OCI-LY1 (cell line): Measurements from ENCODE around the gene SNRNP40.

Experiments
- H2AFZ ChIP-seq: fragments of 200-600 bp; sonication (generic), shearing (Covaris generic); 2 replicates; pipeline ENCODE4 v1.6.0; 2014; ENCODE audit warnings: antibody characterized with exemption, mild to moderate bottlenecking, low read length
- H3F3A ChIP-seq: fragments of 200-600 bp; sonication (generic), shearing (Covaris generic); 2 replicates; pipeline ENCODE4 v1.6.0; 2014; ENCODE audit warnings: mild to moderate bottlenecking, antibody characterized with exemption, low read length, moderate library complexity; ENCODE audit not compliant: insufficient read depth
- H3K27ac ChIP-seq: fragments of 200-600 bp; sonication (generic); 2 replicates; pipeline ENCODE4 v1.5.1; 2014; ENCODE audit warnings: low read length, mixed run types, mild to moderate bottlenecking, low read depth; ENCODE audit not compliant: poor library complexity, severe bottlenecking
- H3K27me3 ChIP-seq: fragments of 200-600 bp; sonication (generic); 2 replicates; pipeline ENCODE4 v1.6.0; 2014; ENCODE audit warnings: antibody characterized with exemption, mild to moderate bottlenecking, low read length, moderate library complexity; ENCODE audit not compliant: insufficient read depth
- H3K36me3 ChIP-seq: fragments of 200-600 bp; sonication (generic); 2 replicates; pipeline ENCODE4 v1.6.1; 2014; ENCODE audit warnings: mild to moderate bottlenecking, antibody characterized with exemption, low read length, moderate library complexity, mixed read lengths; ENCODE audit not compliant: insufficient read depth
- H3K4me1 ChIP-seq: fragments of 200-600 bp; sonication (generic); 2 replicates; pipeline ENCODE4 v1.5.1; 2014; ENCODE audit warnings: mild to moderate bottlenecking, low read length, moderate library complexity; ENCODE audit not compliant: insufficient read depth, severe bottlenecking
- H3K4me2 ChIP-seq: fragments of 200-600 bp; sonication (generic), shearing (Covaris generic); 2 replicates; pipeline ENCODE4 v1.6.1; 2014; ENCODE audit warnings: low read length
- H3K4me3 ChIP-seq: fragments of 200-600 bp; sonication (generic); 2 replicates; pipeline ENCODE4 v1.5.1; 2014; ENCODE audit warnings: low read length, low read depth, mild to moderate bottlenecking, mixed read lengths; ENCODE audit not compliant: poor library complexity, severe bottlenecking
- H3K79me2 ChIP-seq: fragments of 200-600 bp; shearing (Covaris generic); 2 replicates; pipeline ENCODE4 v1.6.1; 2016; ENCODE audit warnings: mixed run types, low read length, mixed read lengths; ENCODE audit not compliant: insufficient read depth
- H3K9ac ChIP-seq: fragments of 200-600 bp; sonication (generic), shearing (Covaris generic); 2 replicates; pipeline ENCODE4 v1.6.1; 2014; ENCODE audit warnings: mild to moderate bottlenecking, low read length, mixed read lengths
- H3K9me2 ChIP-seq: fragments of 200-600 bp; sonication (generic), shearing (Covaris generic); 2 replicates; pipeline ENCODE4 v1.6.1; 2014; ENCODE audit warnings: low read depth, mild to moderate bottlenecking, low read length, mixed read lengths
- H3K9me3 ChIP-seq: fragments of 200-600 bp; shearing (Covaris generic); 2 replicates; pipeline ENCODE4 v1.6.1; 2014; ENCODE audit warnings: low read length, mixed read lengths
- H4K20me1 ChIP-seq: fragments of 200-600 bp; sonication (generic), shearing (Covaris generic); 2 replicates; pipeline ENCODE4 v1.6.0; 2016; ENCODE audit warnings: mild to moderate bottlenecking, low read length; ENCODE audit not compliant: insufficient read depth
- CTCF ChIP-seq: fragments of 200-600 bp; sonication (generic), shearing (Covaris generic); IDR thresholded peaks from 2 replicates; pipeline ENCODE4 v1.5.1; 2017; ENCODE audit warnings: mild to moderate bottlenecking, antibody characterized with exemption, low read length, moderate library complexity, mixed read lengths
- EZH2 ChIP-seq: fragments of 200-600 bp; sonication (generic), shearing (Covaris generic); IDR thresholded peaks from 2 replicates; pipeline ENCODE4 v1.8.0; 2017; ENCODE audit warnings: borderline replicate concordance, mixed run types, mild to moderate bottlenecking, antibody characterized with exemption, low read length, moderate library complexity, mixed read lengths

Gene SNRNP40

GRCh38 chr1:31224068-31224467 is 72.5 kb downstream of the SNRNP40 start:
- no peaks in the 10 kb centered on the region for H3K36me3 ChIP-seq
- H3K27ac ChIP-seq = no peak overlapping the region
- H3F3A ChIP-seq = no peaks in the 10 kb centered on the region
- H2AFZ ChIP-seq = no peak overlapping the region
- no peak overlapping the region for H3K9ac ChIP-seq
- no peaks in the 10 kb centered on the region for H3K4me1 ChIP-seq
- no peaks in the 10 kb centered on the region for H3K9me2 ChIP-seq
- no peak overlapping the region for H3K4me3 ChIP-seq
- H3K9me3 ChIP-seq = no peaks in the 10 kb centered on the region
- no peak overlapping the region for H3K4me2 ChIP-seq
- no peaks in the 10 kb centered on the region for H4K20me1 ChIP-seq
- H3K79me2 ChIP-seq = no peaks in the 10 kb centered on the region
- TF ChIP-seq EZH2 = no peak
- no peak for TF ChIP-seq CTCF
- no peaks in the 10 kb centered on the region for H3K27me3 ChIP-seq

- no peak overlapping the region for H3K9ac ChIP-seq
- no peaks in the 10 kb centered on the region for H3K79me2 ChIP-seq
- no peak overlapping the region for H3K4me2 ChIP-seq
- no peaks in the 10 kb centered on the region for H3K4me1 ChIP-seq
- H3K4me3 ChIP-seq = no peak overlapping the region
- H4K20me1 ChIP-seq = no peaks in the 10 kb centered on the region
- no peaks in the 10 kb centered on the region for H3K9me3 ChIP-seq
- no peaks in the 10 kb centered on the region for H3K9me2 ChIP-seq
- H3K27ac ChIP-seq = no peak overlapping the region
- H3K27me3 ChIP-seq = no peaks in the 10 kb centered on the region
- no peak overlapping the region for H2AFZ ChIP-seq
- H3F3A ChIP-seq = no peaks in the 10 kb centered on the region
- TF ChIP-seq EZH2 (no peak), CTCF (no peak)
- H3K36me3 ChIP-seq = no peaks in the 10 kb centered on the region
Observed at GRCh38 chr1:31222176-31222575, 74.4 kb downstream of the SNRNP40 start.

GRCh38 chr1:31221072-31221471 is 75.5 kb downstream of the SNRNP40 start:
- H3K27me3 ChIP-seq = no peaks in the 10 kb centered on the region
- H3K4me1 ChIP-seq = no peaks in the 10 kb centered on the region
- no peaks in the 10 kb centered on the region for H3F3A ChIP-seq
- no peaks in the 10 kb centered on the region for H3K9me3 ChIP-seq
- H3K27ac ChIP-seq = no peak overlapping the region
- H3K9ac ChIP-seq = no peak overlapping the region
- TF ChIP-seq CTCF = no peak
- no peak for TF ChIP-seq EZH2
- no peak overlapping the region for H3K4me3 ChIP-seq
- H3K9me2 ChIP-seq = no peaks in the 10 kb centered on the region
- no peaks in the 10 kb centered on the region for H3K36me3 ChIP-seq
- no peak overlapping the region for H3K4me2 ChIP-seq
- no peaks in the 10 kb centered on the region for H3K79me2 ChIP-seq
- H4K20me1 ChIP-seq = no peaks in the 10 kb centered on the region
- H2AFZ ChIP-seq = no peak overlapping the region
